B cell (primary cell): ENCODE data around the gene QTRT2.

Experiments used
- CTCF ChIP-seq: fragments of 200-600 bp; IDR thresholded peaks from one replicate; pipeline ENCODE4 v1.8.0; 2022; ENCODE audit warnings: antibody characterized with exemption, mild to moderate bottlenecking
- EZH2 ChIP-seq: IDR thresholded peaks from 2 replicates; pipeline ENCODE4 v1.6.1; 2012; ENCODE audit warnings: borderline replicate concordance, low read depth, mild to moderate bottlenecking, moderate library complexity, low read length; ENCODE audit not compliant: insufficient read depth, poor library complexity, severe bottlenecking

DNA sequence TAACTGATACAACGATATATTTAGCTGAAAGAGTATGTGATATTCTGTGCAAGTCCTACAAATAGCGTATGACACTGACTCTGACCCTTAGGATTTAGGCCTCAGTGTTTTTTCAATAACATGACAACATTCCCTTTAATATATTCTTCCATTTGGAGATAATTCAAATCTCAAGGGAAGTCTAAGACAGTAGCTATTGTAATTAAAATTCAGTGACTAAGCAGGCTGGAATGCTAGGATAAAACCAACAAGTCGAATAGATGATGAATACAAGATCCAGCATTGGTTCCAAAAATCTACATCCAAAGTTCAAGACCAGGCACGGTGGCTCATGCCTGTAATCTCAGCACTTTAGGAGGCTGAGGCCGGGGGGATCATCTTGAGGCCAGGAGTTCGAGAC lies 56.2 kb downstream of the QTRT2 start:
- no peak for TF ChIP-seq CTCF
- TF ChIP-seq EZH2 = no peak
